Subcutaneous adipose tissue (tissue), 4 donors: Measurements from ENCODE around the gene FOXP1. TPM values are rescaled to one million over a fixed set of nuclear protein-coding genes. Genes with fewer than 3 reads are reported as not detected.

Experiments
- total RNA-seq, 4 donors: library from RNA; depleted of rRNA; stranded (reverse); fragments of >200 nt; gene quantifications; one replicate each; pipeline ENCODE4 v1.1.0, GENCODE V29; 2016
- TF ChIP-seq, protein P1 (sequence below): fragments of 450-650 bp; IDR thresholded peaks from one replicate; pipeline ENCODE4 v1.5.1; 2016; ENCODE audit warnings: low read depth, mild to moderate bottlenecking, control low read depth, antibody characterized with exemption, moderate library complexity

FOXP1 gene
- total RNA-seq, 4 donors from 2014 or later = 70.5 to 96.7 (median 88.0) TPM

DNA sequence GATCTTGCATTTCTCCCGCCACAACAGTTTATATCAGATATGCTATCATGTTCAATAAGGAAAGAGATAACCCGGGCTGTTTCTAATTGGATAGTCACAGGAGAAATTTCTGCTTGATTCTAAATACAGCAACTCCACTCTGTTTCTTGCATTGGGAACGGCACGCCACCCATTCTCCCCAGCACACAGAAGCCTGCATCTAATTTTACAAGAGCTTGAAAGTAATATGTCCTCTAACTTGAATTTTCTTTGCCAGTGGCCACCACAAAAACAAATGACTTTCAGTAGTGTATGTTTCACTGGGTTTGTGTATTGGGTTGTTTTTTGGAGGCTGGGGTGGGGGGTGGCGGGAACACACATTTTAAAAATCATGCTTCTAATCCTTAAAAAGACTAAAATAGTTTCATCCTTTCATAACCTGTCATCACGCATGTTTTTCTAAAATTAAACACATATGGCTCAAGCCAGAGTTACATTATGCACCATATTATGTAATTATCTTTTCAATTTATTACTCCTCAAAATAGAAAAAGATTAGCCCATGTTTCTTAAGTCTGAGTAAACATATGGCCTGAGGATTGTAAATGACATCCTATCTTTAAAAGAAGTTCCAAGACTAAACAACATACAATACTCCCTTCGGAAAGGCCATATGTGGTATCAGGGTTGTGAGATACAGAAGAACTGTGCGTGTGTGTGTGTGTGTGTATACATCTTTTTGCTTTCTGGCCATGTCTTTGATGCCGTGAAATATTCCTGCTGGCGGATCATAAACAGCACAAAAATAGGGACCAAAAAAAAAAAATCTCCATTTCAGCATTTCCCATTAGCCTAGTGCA, 176.3 kb downstream of the FOXP1 start:
- TF ChIP-seq, protein P1, sequence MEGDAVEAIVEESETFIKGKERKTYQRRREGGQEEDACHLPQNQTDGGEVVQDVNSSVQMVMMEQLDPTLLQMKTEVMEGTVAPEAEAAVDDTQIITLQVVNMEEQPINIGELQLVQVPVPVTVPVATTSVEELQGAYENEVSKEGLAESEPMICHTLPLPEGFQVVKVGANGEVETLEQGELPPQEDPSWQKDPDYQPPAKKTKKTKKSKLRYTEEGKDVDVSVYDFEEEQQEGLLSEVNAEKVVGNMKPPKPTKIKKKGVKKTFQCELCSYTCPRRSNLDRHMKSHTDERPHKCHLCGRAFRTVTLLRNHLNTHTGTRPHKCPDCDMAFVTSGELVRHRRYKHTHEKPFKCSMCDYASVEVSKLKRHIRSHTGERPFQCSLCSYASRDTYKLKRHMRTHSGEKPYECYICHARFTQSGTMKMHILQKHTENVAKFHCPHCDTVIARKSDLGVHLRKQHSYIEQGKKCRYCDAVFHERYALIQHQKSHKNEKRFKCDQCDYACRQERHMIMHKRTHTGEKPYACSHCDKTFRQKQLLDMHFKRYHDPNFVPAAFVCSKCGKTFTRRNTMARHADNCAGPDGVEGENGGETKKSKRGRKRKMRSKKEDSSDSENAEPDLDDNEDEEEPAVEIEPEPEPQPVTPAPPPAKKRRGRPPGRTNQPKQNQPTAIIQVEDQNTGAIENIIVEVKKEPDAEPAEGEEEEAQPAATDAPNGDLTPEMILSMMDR = no peak

DNA sequence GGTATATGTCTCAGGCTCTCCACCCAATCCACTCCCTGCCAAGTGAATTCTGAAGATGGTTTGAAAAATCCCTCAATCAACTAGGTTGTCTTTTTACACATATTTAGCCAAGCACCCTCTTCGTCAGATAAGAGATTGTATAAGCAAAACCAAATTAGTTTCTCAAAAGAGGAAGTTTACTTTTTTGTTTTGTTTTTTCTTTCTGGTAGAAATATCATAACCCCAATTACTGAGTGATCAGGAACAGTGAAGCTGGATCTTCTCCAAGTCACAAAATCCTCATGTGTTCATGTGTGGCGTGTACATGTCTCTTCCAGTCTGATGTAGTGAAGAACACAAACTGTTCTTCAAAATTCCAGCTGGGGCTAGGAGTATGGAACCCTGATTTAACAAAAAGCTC, 180.6 kb downstream of the FOXP1 start:
- TF ChIP-seq, protein P1 = no peak

DNA sequence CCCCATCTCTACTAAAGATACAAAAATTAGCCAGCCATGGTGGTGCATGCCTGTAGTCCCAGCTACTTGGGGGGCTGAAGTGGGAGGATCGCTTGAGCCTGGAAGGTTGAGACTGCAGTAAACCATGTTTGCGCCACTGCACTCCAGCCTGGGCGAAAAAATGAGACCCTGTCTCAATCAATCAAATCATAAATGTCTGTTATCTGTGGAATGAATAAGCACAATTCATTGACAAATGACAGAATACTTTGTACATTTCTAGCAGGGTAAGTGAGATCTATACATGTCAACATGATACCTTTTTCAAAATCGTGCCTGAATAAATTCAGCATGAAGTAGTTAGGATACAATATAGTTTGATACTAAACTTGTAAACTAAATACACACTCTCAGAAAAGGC, 181.2 kb downstream of the FOXP1 start:
- TF ChIP-seq, protein P1 = no peak

DNA sequence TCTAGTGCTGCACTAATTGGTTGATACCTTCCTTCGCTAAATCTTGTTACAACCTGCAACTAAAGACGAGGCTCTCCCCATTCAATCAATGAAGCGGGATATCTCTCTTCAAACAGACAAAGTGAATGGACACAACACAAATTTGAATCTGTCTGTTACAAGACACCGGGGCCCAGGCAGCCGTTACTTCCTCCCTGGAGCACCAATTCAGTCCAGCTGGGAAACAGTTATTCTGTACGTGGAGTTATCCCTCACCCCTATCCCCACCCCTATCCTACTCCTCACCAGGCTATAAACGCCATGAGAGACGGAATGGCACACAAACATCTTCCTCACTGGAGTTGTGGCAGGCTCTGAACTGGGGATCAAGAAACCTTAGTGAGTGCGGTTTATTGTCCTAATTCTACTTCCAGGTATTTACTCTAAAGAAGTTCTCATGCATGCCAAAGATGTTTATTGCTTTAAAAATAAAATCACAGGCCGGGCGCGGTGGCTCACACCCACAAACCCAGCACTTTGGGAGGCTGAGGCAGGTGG, 181.8 kb downstream of the FOXP1 start:
- TF ChIP-seq, protein P1 = no peak

DNA sequence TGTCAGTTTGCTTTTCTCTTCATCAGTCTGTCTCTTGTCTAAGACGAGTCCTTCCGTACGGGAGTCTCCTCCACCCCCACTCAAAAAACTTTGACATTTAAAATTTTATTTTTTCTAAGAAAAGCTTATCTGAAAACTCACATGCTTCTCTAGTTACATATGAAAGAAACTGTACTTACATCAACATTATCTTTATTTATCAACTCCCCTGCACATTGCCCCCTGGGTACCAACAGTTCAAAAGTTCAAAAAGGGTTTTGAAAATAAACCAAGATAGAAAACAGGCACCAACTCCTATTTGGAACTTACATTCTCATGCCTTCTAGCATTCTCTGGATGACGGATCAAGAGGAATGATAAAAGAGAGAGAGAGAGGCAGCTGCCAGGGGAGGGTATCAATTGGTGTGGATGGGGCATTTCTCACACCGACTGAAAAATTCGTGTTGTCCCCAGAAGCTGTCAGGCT, 182.5 kb downstream of the FOXP1 start:
- TF ChIP-seq, protein P1 = no peak

DNA sequence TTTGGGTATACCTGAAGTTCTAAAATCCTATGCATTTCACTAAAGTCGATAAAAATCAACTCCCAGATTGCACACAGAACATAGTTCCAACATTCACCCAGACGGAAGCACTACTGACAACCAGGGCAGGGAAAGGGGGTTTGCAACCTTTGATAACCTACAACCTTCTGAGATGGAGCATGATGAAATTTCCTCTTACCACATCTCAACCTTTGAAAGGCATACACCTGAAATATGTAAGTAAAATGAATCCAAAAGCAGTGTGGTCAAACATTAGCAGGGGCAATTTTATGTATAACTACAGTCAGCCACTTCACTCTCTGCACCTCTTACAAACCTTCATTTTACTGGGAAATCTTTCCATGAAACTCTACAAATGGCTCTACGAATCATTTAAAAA, 184.1 kb downstream of the FOXP1 start:
- TF ChIP-seq, protein P1 = no peak

DNA sequence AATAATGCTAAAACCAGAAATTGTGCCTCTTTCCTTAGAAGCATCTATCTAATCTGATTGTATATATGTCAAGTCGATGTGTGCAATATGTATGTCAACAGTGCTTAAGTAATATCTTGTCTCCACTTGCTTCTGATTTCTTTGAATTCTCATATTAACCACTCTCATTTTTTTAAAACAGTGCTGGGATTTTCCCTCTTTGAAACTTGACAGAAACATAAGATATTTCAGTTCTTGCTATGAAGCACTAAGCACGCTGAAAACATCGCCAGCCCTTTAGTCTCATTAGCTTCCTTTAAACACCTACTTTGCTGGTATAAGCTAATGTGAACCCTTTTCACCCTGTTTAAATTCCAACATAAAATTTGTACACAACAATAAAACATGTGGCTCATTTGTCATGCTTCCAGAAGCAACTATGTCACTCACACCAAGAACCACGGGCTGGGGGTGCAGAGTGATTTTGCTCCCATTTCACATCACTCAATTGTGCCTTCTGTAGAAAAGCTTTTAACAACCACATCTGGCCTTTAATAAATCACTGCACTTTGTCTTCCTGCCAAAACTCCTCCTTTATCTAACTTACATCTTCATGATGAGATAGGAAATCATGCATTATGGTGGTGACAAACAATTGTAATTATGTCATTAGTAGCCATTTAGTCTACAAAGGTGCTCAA, 185.2 kb downstream of the FOXP1 start:
- TF ChIP-seq, protein P1 = no peak
